HCT116 (cell line): ENCODE data around the gene SLC44A3. TPM values are rescaled to one million over a fixed set of nuclear protein-coding genes. Genes with fewer than 3 reads are reported as not detected.

Experiments
- ATAC-seq: fragments of 200-7000 bp; cut with Tn5 transposase; 2 replicates; pipeline ENCODE4 v1.9.1; 2020; ENCODE audit warnings: mild to moderate bottlenecking, moderate library complexity
- BruUV-seq: library from RNA; stranded (reverse); fragments of 400-500 nt; replicated peaks from 2 replicates; lab custom pipeline; 2021; lab: Mats Ljungman, UMichigan
- CTCF ChIA-PET: fragments of 300-600 bp; sonication (Branson Sonifier 250); formaldehyde crosslinking; loops from one replicate; lab custom pipeline; 2021; ENCODE audit warnings: antibody characterized with exemption; lab: Charles Lee
- POLR2A ChIA-PET: fragments of 300-600, 350-600 bp; sonication (Branson Sonifier 250); formaldehyde crosslinking; loops from one replicate; lab custom pipeline; 2021; ENCODE audit warnings: antibody characterized with exemption; lab: Charles Lee
- RAD21 ChIA-PET, 2 experiments: fragments of 300-600 bp; sonication (Branson Sonifier 250); formaldehyde crosslinking; loops; one replicate each; lab custom pipeline; 2023; ENCODE audit warnings: low total read pairs in 2 of 2; ENCODE audit not compliant: uncharacterized antibody in 2 of 2, unreplicated experiment in 2 of 2, low non-redundant PET in 1 of 2; lab: Charles Lee
- DNase-seq: peaks from one replicate; pipeline ENCODE4 v3.0.0-alpha.2; 2010; ENCODE audit warnings: low read depth, low spot score
- H2AFZ ChIP-seq: fragments of 200-600 bp; shearing (Covaris generic), sonication (generic); 2 replicates; pipeline ENCODE4 v1.6.1; 2017; ENCODE audit warnings: low read depth, mixed run types, mixed read lengths, antibody characterized with exemption, low read length; ENCODE audit not compliant: poor library complexity, severe bottlenecking
- H3K27ac ChIP-seq: 2 replicates; pipeline ENCODE4 v1.5.1; 2012; ENCODE audit warnings: low read depth, low read length
- H3K27me3 ChIP-seq: fragments of 200-600 bp; sonication (generic); 2 replicates; pipeline ENCODE4 v1.6.1; 2016; ENCODE audit warnings: mixed run types, low read length, mixed read lengths; ENCODE audit not compliant: insufficient read depth
- H3K36me3 ChIP-seq, 2 experiments: fragments of 200-500 bp in 1 of 2; fragments of 200-600 bp in 1 of 2; sonication (Bioruptor generic) in 1 of 2; sonication (generic) in 1 of 2; 2 replicates each; pipeline versions ENCODE4 v1.5.1 to v1.6.1; 2014 to 2016; ENCODE audit warnings: low read length in 2 of 2, inconsistent platforms in 1 of 2, mixed read lengths in 1 of 2, mixed run types in 1 of 2; ENCODE audit not compliant: insufficient read depth in 2 of 2, control insufficient read depth in 1 of 2
- H3K4me1 ChIP-seq, 2 experiments: fragments of 200-600 bp in 1 of 2; sonication (generic) in 1 of 2; 2 replicates each; pipeline versions ENCODE4 v1.5.1 to v1.6.1; 2012 to 2017; ENCODE audit warnings: low read length in 2 of 2, inconsistent platforms in 1 of 2, mild to moderate bottlenecking in 1 of 2, mixed read lengths in 1 of 2, mixed run types in 1 of 2, moderate library complexity in 1 of 2; ENCODE audit not compliant: insufficient read depth in 2 of 2, control insufficient read depth in 1 of 2
- H3K4me2 ChIP-seq: fragments of 200-600 bp; sonication (generic); 2 replicates; pipeline ENCODE4 v1.6.1; 2017; ENCODE audit warnings: mixed run types, low read length, mixed read lengths
- H3K4me3 ChIP-seq, 2 experiments: fragments of 200-600 bp in 1 of 2; sonication (generic) in 1 of 2; replicated peaks in 1 of 2; 2 replicates each; pipeline ENCODE4 v1.5.1; 2011 to 2016; ENCODE audit warnings: low read length in 2 of 2, control low read depth in 1 of 2, low read depth in 1 of 2, mild to moderate bottlenecking in 1 of 2, mixed read lengths in 1 of 2, mixed run types in 1 of 2
- H3K79me2 ChIP-seq: fragments of 200-600 bp; sonication (generic); 2 replicates; pipeline ENCODE4 v1.6.1; 2017; ENCODE audit warnings: mild to moderate bottlenecking, mixed run types, low read length, moderate library complexity, mixed read lengths; ENCODE audit not compliant: insufficient read depth
- H3K9ac ChIP-seq: fragments of 200-600 bp; sonication (generic); 2 replicates; pipeline ENCODE4 v1.6.1; 2016; ENCODE audit warnings: low read length, mixed read lengths
- H3K9me2 ChIP-seq: fragments of 200-600 bp; sonication (generic), shearing (Covaris generic); 2 replicates; pipeline ENCODE4 v1.6.1; 2017; ENCODE audit warnings: mixed run types, mild to moderate bottlenecking, moderate library complexity; ENCODE audit not compliant: insufficient read depth
- H3K9me3 ChIP-seq, 2 experiments: fragments of 200-500 bp in 1 of 2; fragments of 200-600 bp in 1 of 2; sonication (Bioruptor generic) in 1 of 2; sonication (generic) in 1 of 2; 2 replicates each; pipeline ENCODE4 v1.6.1; 2014 to 2017; ENCODE audit warnings: low read length in 2 of 2, mixed read lengths in 2 of 2, inconsistent platforms in 1 of 2, low read depth in 1 of 2, mild to moderate bottlenecking in 1 of 2, mixed run types in 1 of 2, moderate library complexity in 1 of 2; ENCODE audit not compliant: control insufficient read depth in 1 of 2, insufficient read depth in 1 of 2
- H4K20me1 ChIP-seq: fragments of 200-600 bp; sonication (generic), shearing (Covaris generic); 2 replicates; pipeline ENCODE4 v1.6.1; 2017; ENCODE audit warnings: mixed run types, mild to moderate bottlenecking, moderate library complexity; ENCODE audit not compliant: insufficient read depth
- CEBPB ChIP-seq: IDR thresholded peaks from 2 replicates; pipeline ENCODE4 v1.6.1; 2012; ENCODE audit warnings: low read depth
- EGR1 ChIP-seq: IDR thresholded peaks from 2 replicates; pipeline ENCODE4 v1.6.1; 2012; ENCODE audit warnings: low read depth
- ELF1 ChIP-seq: IDR thresholded peaks from 2 replicates; pipeline ENCODE4 v1.6.1; 2012; ENCODE audit warnings: low read depth, borderline replicate concordance
- EZH2 ChIP-seq: fragments of 200-600 bp; sonication (generic); IDR thresholded peaks from 2 replicates; pipeline ENCODE4 v1.6.1; 2017; ENCODE audit warnings: antibody characterized with exemption, mixed run types
- EZH2phosphoT487 ChIP-seq: fragments of 200-600 bp; IDR thresholded peaks from 2 replicates; pipeline ENCODE4 v1.6.1; 2018; ENCODE audit warnings: antibody characterized with exemption, borderline replicate concordance
- FOSL1 ChIP-seq: IDR thresholded peaks from 2 replicates; pipeline ENCODE4 v1.6.1; 2012; ENCODE audit warnings: low read depth
- MAX ChIP-seq: IDR thresholded peaks from 2 replicates; pipeline ENCODE4 v1.6.1; 2012
- POLR2A ChIP-seq: IDR thresholded peaks from 2 replicates; pipeline ENCODE4 v1.7.0; 2011; ENCODE audit warnings: borderline replicate concordance; ENCODE audit not compliant: insufficient read depth, insufficient read length; ENCODE audit errors: extremely low read depth
- POLR2AphosphoS5 ChIP-seq: IDR thresholded peaks from 2 replicates; pipeline ENCODE4 v1.6.1; 2011; ENCODE audit warnings: mild to moderate bottlenecking, low read depth, low read length, moderate library complexity
- RAD21 ChIP-seq: IDR thresholded peaks from 2 replicates; pipeline ENCODE4 v1.6.1; 2012; ENCODE audit warnings: low read depth, mild to moderate bottlenecking
- SIN3A ChIP-seq: IDR thresholded peaks from 2 replicates; pipeline ENCODE4 v1.6.1; 2012; ENCODE audit warnings: low read depth
- SP1 ChIP-seq: IDR thresholded peaks from 2 replicates; pipeline ENCODE4 v1.6.1; 2012; ENCODE audit warnings: low read depth
- SRF ChIP-seq: IDR thresholded peaks from 2 replicates; pipeline ENCODE4 v1.6.1; 2012; ENCODE audit warnings: low read depth
- TCF7L2 ChIP-seq: IDR thresholded peaks from 2 replicates; pipeline ENCODE4 v1.7.0; 2011; ENCODE audit warnings: borderline replicate concordance, inconsistent platforms; ENCODE audit not compliant: insufficient read depth, insufficient read length; ENCODE audit errors: extremely low read depth
- YY1 ChIP-seq: IDR thresholded peaks from 2 replicates; pipeline ENCODE4 v1.6.1; 2011; ENCODE audit warnings: low read length, low read depth, moderate library complexity, mild to moderate bottlenecking; ENCODE audit not compliant: insufficient replicate concordance; ENCODE audit errors: extremely low read depth
- ZFX ChIP-seq: fragments of 450-650 bp; IDR thresholded peaks from 2 replicates; pipeline ENCODE4 v1.6.1; 2017
- ZNF274 ChIP-seq: fragments of 200-500 bp; sonication (Bioruptor generic); IDR thresholded peaks from 2 replicates; pipeline ENCODE4 v1.6.1; 2014; ENCODE audit warnings: mild to moderate bottlenecking, low read depth, low read length, inconsistent platforms
- intact Hi-C: fragments of 100-400 bp; cut with micrococcal nuclease; formaldehyde crosslinking; loops from 2 replicates; pipeline ENCODE4 v1.10.0; 2022
- total RNA-seq: library from RNA; stranded (reverse); gene quantifications from one replicate; pipeline ENCODE4 v1.2.1, GENCODE V29; 2021; ENCODE audit not compliant: unreplicated experiment
- TF ChIP-seq, protein P1 (sequence below): IDR thresholded peaks from 2 replicates; pipeline ENCODE4 v1.6.1; 2011; ENCODE audit warnings: mild to moderate bottlenecking, low read length, moderate library complexity; ENCODE audit not compliant: insufficient replicate concordance; ENCODE audit errors: extremely low read depth

The SLC44A3 gene
- total RNA-seq, 1 experiment from 2014 or later, result 9.6 TPM

DNA sequence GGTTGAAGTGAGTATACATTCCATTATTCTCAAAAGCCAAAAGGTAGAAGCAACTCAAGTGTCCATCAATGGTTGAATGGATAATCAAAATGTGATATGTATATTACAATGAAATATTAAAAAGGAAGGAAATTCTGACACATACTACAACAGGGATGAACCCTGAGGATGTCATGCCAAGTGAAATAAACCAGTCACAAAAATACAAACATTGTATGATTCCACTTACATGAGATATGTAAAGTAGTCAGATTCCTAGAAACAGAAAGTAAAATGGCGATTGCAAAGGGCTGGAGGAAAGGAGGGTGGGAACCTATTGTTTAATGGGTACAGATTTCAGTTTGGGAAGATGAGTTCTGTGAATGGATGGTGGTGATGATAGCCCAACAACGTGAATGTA, 5.8 kb downstream of the SLC44A3 start:
- DNase-seq (no peak), ATAC-seq (no peak)
- Histone ChIP-seq H3K4me1 (peaks cover 5 to 9% of the 10 kb centered on the region in 2 experiments; a peak in 2 of 4 replicates), H3K4me3 (no peak overlapping the region), H3K9me2 (no peaks in the 10 kb centered on the region; the same call in 1 of the 2 replicates), H3K4me2 (no peak overlapping the region), H3K27ac (no peak overlapping the region), H4K20me1 (no peaks in the 10 kb centered on the region), H3K27me3 (no peaks in the 10 kb centered on the region), H3K79me2 (no peaks in the 10 kb centered on the region), H3K9me3 (no peaks in the 10 kb centered on the region), H3K9ac (no peak overlapping the region), H2AFZ (no peak overlapping the region), H3K36me3 (peaks cover 0 to 2% of the 10 kb centered on the region in 2 experiments; a peak in 3 of 4 replicates)
- BruUV-seq, result no TSS peak
- RAD21 ChIA-PET, result no interaction called here
- intact Hi-C loops, result no loop called here
- POLR2A ChIA-PET, result no interaction called here
- TF ChIP-seq POLR2A, result no peak
- TF ChIP-seq RAD21, result no peak
- TF ChIP-seq MAX, result no peak
- no peak for TF ChIP-seq ELF1
- TF ChIP-seq POLR2AphosphoS5, result no peak
- no peak for TF ChIP-seq SRF
- TF ChIP-seq EZH2phosphoT487, result no peak
- TF ChIP-seq, protein P1, sequence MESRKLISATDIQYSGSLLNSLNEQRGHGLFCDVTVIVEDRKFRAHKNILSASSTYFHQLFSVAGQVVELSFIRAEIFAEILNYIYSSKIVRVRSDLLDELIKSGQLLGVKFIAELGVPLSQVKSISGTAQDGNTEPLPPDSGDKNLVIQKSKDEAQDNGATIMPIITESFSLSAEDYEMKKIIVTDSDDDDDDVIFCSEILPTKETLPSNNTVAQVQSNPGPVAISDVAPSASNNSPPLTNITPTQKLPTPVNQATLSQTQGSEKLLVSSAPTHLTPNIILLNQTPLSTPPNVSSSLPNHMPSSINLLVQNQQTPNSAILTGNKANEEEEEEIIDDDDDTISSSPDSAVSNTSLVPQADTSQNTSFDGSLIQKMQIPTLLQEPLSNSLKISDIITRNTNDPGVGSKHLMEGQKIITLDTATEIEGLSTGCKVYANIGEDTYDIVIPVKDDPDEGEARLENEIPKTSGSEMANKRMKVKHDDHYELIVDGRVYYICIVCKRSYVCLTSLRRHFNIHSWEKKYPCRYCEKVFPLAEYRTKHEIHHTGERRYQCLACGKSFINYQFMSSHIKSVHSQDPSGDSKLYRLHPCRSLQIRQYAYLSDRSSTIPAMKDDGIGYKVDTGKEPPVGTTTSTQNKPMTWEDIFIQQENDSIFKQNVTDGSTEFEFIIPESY, result no peak
- no peak for TF ChIP-seq SP1
- TF ChIP-seq EZH2, result no peak
- TF ChIP-seq EGR1, result no peak
- TF ChIP-seq SIN3A, result no peak
- no peak for TF ChIP-seq TCF7L2
- TF ChIP-seq FOSL1, result no peak
- TF ChIP-seq ZFX, result no peak
- no peak for TF ChIP-seq CEBPB
- no peak for TF ChIP-seq YY1
- TF ChIP-seq ZNF274, result no peak
- CTCF ChIA-PET, result no interaction called here
